ENCODE measurements around the gene MROH2B. TPM values are rescaled to one million over a fixed set of nuclear protein-coding genes. Genes with fewer than 3 reads are reported as not detected.

The MROH2B gene
- total RNA-seq, 1 experiment from 2014 or later, result not detected

GRCh38 chr5:40995801-40996586 is 75.1 kb downstream of the MROH2B start:
- H3K36me3 ChIP-seq, result no peaks in the 10 kb centered on the region
- no peaks in the 10 kb centered on the region for H3K4me1 ChIP-seq
- no peak for DNase-seq

GRCh38 chr5:40991981-40992559 is 79.1 kb downstream of the MROH2B start:
- H3K4me1 ChIP-seq, result no peaks in the 10 kb centered on the region
- no peaks in the 10 kb centered on the region for H3K27me3 ChIP-seq
- H3K27ac ChIP-seq, result no peak overlapping the region
- H3K4me3 ChIP-seq, result no peak overlapping the region
- no peaks in the 10 kb centered on the region for H3K36me3 ChIP-seq
- no peak for DNase-seq
- no peaks in the 10 kb centered on the region for H3K9me3 ChIP-seq (replicated peaks)

More at GRCh38 chr5:40995801-40996586, 75.1 kb downstream of the MROH2B start:
- no peaks in the 10 kb centered on the region for H3K9me3 ChIP-seq (replicated peaks)
- H3K27me3 ChIP-seq, result peaks cover 3% of the 10 kb centered on the region
- H3K27ac ChIP-seq, result no peak overlapping the region
- H3K4me3 ChIP-seq, result no peak overlapping the region

- H3K9me3 ChIP-seq (replicated peaks), result no peaks in the 10 kb centered on the region
- H3K4me3 ChIP-seq, result no peak overlapping the region
- H3K4me1 ChIP-seq, result no peaks in the 10 kb centered on the region
- DNase-seq, result no peak
- no peaks in the 10 kb centered on the region for H3K36me3 ChIP-seq
- no peak overlapping the region for H3K27ac ChIP-seq
- H3K27me3 ChIP-seq, result no peaks in the 10 kb centered on the region
Observed at GRCh38 chr5:40991168-40991980, 79.8 kb downstream of the MROH2B start.

- Histone ChIP-seq H3K27me3 (no peaks in the 10 kb centered on the region; the same call in 1 of the 2 replicates), H3K4me3 (no peak overlapping the region), H3K4me1 (no peaks in the 10 kb centered on the region), H3K9me3 (replicated peaks) (no peaks in the 10 kb centered on the region), H3K27ac (no peak overlapping the region), H3K36me3 (no peaks in the 10 kb centered on the region)
- DNase-seq, result no peak
Observed at GRCh38 chr5:40988746-40989510, 82.2 kb downstream of the MROH2B start.

- DNase-seq, result no peak
- Histone ChIP-seq H3K9me3 (replicated peaks) (no peaks in the 10 kb centered on the region), H3K36me3 (no peaks in the 10 kb centered on the region), H3K4me1 (no peaks in the 10 kb centered on the region), H3K4me3 (no peak overlapping the region), H3K27me3 (peaks cover 3% of the 10 kb centered on the region; the same call in 1 of the 2 replicates), H3K27ac (no peak overlapping the region)
Observed at GRCh38 chr5:40987349-40987748, 83.8 kb downstream of the MROH2B start.

GRCh38 chr5:40986666-40987065 is 84.5 kb downstream of the MROH2B start:
- Histone ChIP-seq H3K9me3 (replicated peaks) (no peaks in the 10 kb centered on the region), H3K4me1 (no peaks in the 10 kb centered on the region), H3K27me3 (peaks cover 3% of the 10 kb centered on the region; the same call in 1 of the 2 replicates), H3K4me3 (no peak overlapping the region), H3K27ac (no peak overlapping the region), H3K36me3 (no peaks in the 10 kb centered on the region)
- no peak for DNase-seq

GRCh38 chr5:40985501-40985900 is 85.6 kb downstream of the MROH2B start:
- no peak for DNase-seq
- Histone ChIP-seq H3K4me1 (no peaks in the 10 kb centered on the region), H3K9me3 (replicated peaks) (no peaks in the 10 kb centered on the region)

GRCh38 chr5:40984884-40985283 is 86.3 kb downstream of the MROH2B start:
- H3K27me3 ChIP-seq, result peaks cover 3% of the 10 kb centered on the region; the same call in 1 of the 2 replicates
- no peak for DNase-seq
- no peaks in the 10 kb centered on the region for H3K36me3 ChIP-seq
- no peak overlapping the region for H3K27ac ChIP-seq
- H3K4me1 ChIP-seq, result no peaks in the 10 kb centered on the region
- no peaks in the 10 kb centered on the region for H3K9me3 ChIP-seq (replicated peaks)
- no peak overlapping the region for H3K4me3 ChIP-seq

More at GRCh38 chr5:40985501-40985900, 85.6 kb downstream of the MROH2B start:
- H3K4me3 ChIP-seq, result no peak overlapping the region
- H3K36me3 ChIP-seq, result no peaks in the 10 kb centered on the region
- no peak overlapping the region for H3K27ac ChIP-seq
- peaks cover 3% of the 10 kb centered on the region; the same call in 1 of the 2 replicates for H3K27me3 ChIP-seq

- Histone ChIP-seq H3K4me3 (no peak overlapping the region), H3K27ac (no peak overlapping the region), H3K4me1 (no peaks in the 10 kb centered on the region), H3K36me3 (no peaks in the 10 kb centered on the region), H3K9me3 (replicated peaks) (no peaks in the 10 kb centered on the region), H3K27me3 (peaks cover 3% of the 10 kb centered on the region; the same call in 1 of the 2 replicates)
- DNase-seq, result no peak
Observed at GRCh38 chr5:40983781-40984180, 87.4 kb downstream of the MROH2B start.

GRCh38 chr5:40981420-40981819 is 89.7 kb downstream of the MROH2B start:
- H3K4me1 ChIP-seq, result no peaks in the 10 kb centered on the region
- H3K27me3 ChIP-seq, result peaks cover 3% of the 10 kb centered on the region; the same call in 1 of the 2 replicates
- no peaks in the 10 kb centered on the region for H3K36me3 ChIP-seq
- H3K27ac ChIP-seq, result no peak overlapping the region
- no peak for DNase-seq
- H3K4me3 ChIP-seq, result no peak overlapping the region
- H3K9me3 ChIP-seq (replicated peaks), result no peaks in the 10 kb centered on the region

- H3K4me1 ChIP-seq, result no peaks in the 10 kb centered on the region
- H3K27me3 ChIP-seq, result no peaks in the 10 kb centered on the region
- no peak overlapping the region for H3K4me3 ChIP-seq
- H3K27ac ChIP-seq, result no peak overlapping the region
- peak in 1 of 2 experiments; percentile 11 for DNase-seq
- no peaks in the 10 kb centered on the region for H3K9me3 ChIP-seq (replicated peaks)
- H3K36me3 ChIP-seq, result no peaks in the 10 kb centered on the region
Observed at GRCh38 chr5:40976836-40977235, 94.3 kb downstream of the MROH2B start.

GRCh38 chr5:40976041-40976440 is 95.1 kb downstream of the MROH2B start:
- H3K27me3 ChIP-seq, result no peaks in the 10 kb centered on the region
- no peaks in the 10 kb centered on the region for H3K36me3 ChIP-seq
- H3K4me3 ChIP-seq, result no peak overlapping the region
- no peak for DNase-seq
- no peak overlapping the region for H3K27ac ChIP-seq
- no peaks in the 10 kb centered on the region for H3K9me3 ChIP-seq (replicated peaks)
- no peaks in the 10 kb centered on the region for H3K4me1 ChIP-seq

GRCh38 chr5:40973364-40974004 is 97.7 kb downstream of the MROH2B start:
- Histone ChIP-seq H3K4me3 (no peak overlapping the region), H3K4me1 (no peaks in the 10 kb centered on the region), H3K27ac (no peak overlapping the region), H3K27me3 (no peaks in the 10 kb centered on the region), H3K36me3 (no peaks in the 10 kb centered on the region), H3K9me3 (replicated peaks) (no peaks in the 10 kb centered on the region)
- no peak for DNase-seq

GRCh38 chr5:40972434-40972833 is 98.7 kb downstream of the MROH2B start:
- Histone ChIP-seq H3K9me3 (replicated peaks) (0 out of 2 replicates have a peak, but pooled peaks cover 3% of the 10 kb centered on the region), H3K27ac (no peak overlapping the region), H3K36me3 (no peaks in the 10 kb centered on the region), H3K4me1 (no peaks in the 10 kb centered on the region), H3K27me3 (no peaks in the 10 kb centered on the region), H3K4me3 (no peak overlapping the region)
- no peak for DNase-seq

Measured in SJCRH30 (cell line).